Measurements from ENCODE around the gene C4orf50.

The C4orf50 gene

GRCh38 chr4:5982156-5982973, 35.9 kb downstream of the C4orf50 start:
- TF ChIP-seq POLR2AphosphoS5 (IDR thresholded peaks at IDR 0.05; ENCODE audit: low read depth) (no peak), REST (IDR thresholded peaks at IDR 0.05; ENCODE audit: insufficient replicate concordance, low read depth) (no peak), SPI1 (IDR thresholded peaks at IDR 0.05; ENCODE audit: borderline replicate concordance, low read depth) (no peak), CTCF (IDR thresholded peaks at IDR 0.05; ENCODE audit: insufficient read depth, low read length) (no peak)
- H3K4me3 ChIP-seq (replicated peaks; ENCODE audit: insufficient read depth, low read length): no peak overlapping the region
- DNase-seq (ENCODE audit: low read depth in 1 of 2, low spot score in 1 of 2): no peak

GRCh38 chr4:5980436-5981155, 37.6 kb downstream of the C4orf50 start:
- Histone ChIP-seq H3K27me3 (ENCODE audit: insufficient read depth, poor library complexity, severe bottlenecking) (no peaks in the 10 kb centered on the region), H3K27ac (replicated peaks) (no peak overlapping the region), H3K4me3 (replicated peaks; ENCODE audit: insufficient read depth, low read length) (no peak overlapping the region)
- DNase-seq (ENCODE audit: low read depth in 1 of 2, low spot score in 1 of 2): no peak
- TF ChIP-seq GABPA (IDR thresholded peaks at IDR 0.05; ENCODE audit: low read depth): no peak
- TF ChIP-seq CTCF (IDR thresholded peaks at IDR 0.05; ENCODE audit: insufficient read depth, low read length): no peak
- TF ChIP-seq SPI1 (IDR thresholded peaks at IDR 0.05; ENCODE audit: borderline replicate concordance, low read depth): no peak
- no peak for TF ChIP-seq POLR2AphosphoS5 (IDR thresholded peaks at IDR 0.05; ENCODE audit: low read depth)
- TF ChIP-seq REST (IDR thresholded peaks at IDR 0.05; ENCODE audit: insufficient replicate concordance, low read depth): no peak

More at GRCh38 chr4:5982156-5982973, 35.9 kb downstream of the C4orf50 start:
- no peaks in the 10 kb centered on the region for H3K27me3 ChIP-seq (ENCODE audit: insufficient read depth, poor library complexity, severe bottlenecking)
- no peak overlapping the region for H3K27ac ChIP-seq (replicated peaks)

- no peak overlapping the region for H3K27ac ChIP-seq (replicated peaks)
- no peak for TF ChIP-seq GABPA (IDR thresholded peaks at IDR 0.05; ENCODE audit: low read depth)
- no peak for DNase-seq (ENCODE audit: low read depth in 1 of 2, low spot score in 1 of 2)
- H3K4me3 ChIP-seq (replicated peaks; ENCODE audit: insufficient read depth, low read length): no peak overlapping the region
- H3K27me3 ChIP-seq (ENCODE audit: insufficient read depth, poor library complexity, severe bottlenecking): no peaks in the 10 kb centered on the region
These were observed 38.2 kb downstream of the C4orf50 start for GRCh38 chr4:5979981-5980380.

GRCh38 chr4:5976921-5977320, 41.3 kb downstream of the C4orf50 start:
- no peak for TF ChIP-seq SPI1 (IDR thresholded peaks at IDR 0.05; ENCODE audit: borderline replicate concordance, low read depth)
- TF ChIP-seq REST (IDR thresholded peaks at IDR 0.05; ENCODE audit: insufficient replicate concordance, low read depth): no peak
- TF ChIP-seq CTCF (IDR thresholded peaks at IDR 0.05; ENCODE audit: insufficient read depth, low read length): no peak
- TF ChIP-seq GABPA (IDR thresholded peaks at IDR 0.05; ENCODE audit: low read depth): no peak
- no peak for TF ChIP-seq POLR2AphosphoS5 (IDR thresholded peaks at IDR 0.05; ENCODE audit: low read depth)
- no peak overlapping the region for H3K27ac ChIP-seq (replicated peaks)
- no peak for DNase-seq (ENCODE audit: low read depth in 1 of 2, low spot score in 1 of 2)

More at GRCh38 chr4:5976921-5977320, 41.3 kb downstream of the C4orf50 start:
- no peak overlapping the region for H3K4me3 ChIP-seq (replicated peaks; ENCODE audit: insufficient read depth, low read length)
- no peaks in the 10 kb centered on the region for H3K27me3 ChIP-seq (ENCODE audit: insufficient read depth, poor library complexity, severe bottlenecking)
